Rectal smooth muscle tissue (tissue), 1 donor: ENCODE data around the gene F10.
A peak's percentile ranks its signal among the peaks of the same experiment; 100 is the strongest.
"Not testable (repeated sequence)": the region's sequence is repeated elsewhere in the genome, so short reads cannot be mapped to it uniquely, and the experiment has no call there.

ENCODE experiments used
- H3K27ac ChIP-seq: one replicate; pipeline ENCODE4 v1.7.0; 2013; ENCODE audit warnings: low read depth, low read length, inconsistent platforms
- H3K27me3 ChIP-seq: one replicate; pipeline ENCODE4 v1.7.0; 2013; ENCODE audit warnings: low read length; ENCODE audit not compliant: control insufficient read depth, insufficient read depth
- H3K36me3 ChIP-seq: one replicate; pipeline ENCODE4 v1.7.0; 2013; ENCODE audit warnings: low read length; ENCODE audit not compliant: control insufficient read depth, insufficient read depth
- H3K4me1 ChIP-seq: one replicate; pipeline ENCODE4 v1.7.0; 2013; ENCODE audit warnings: low read length; ENCODE audit not compliant: control insufficient read depth, insufficient read depth
- H3K4me3 ChIP-seq: one replicate; pipeline ENCODE4 v1.7.0; 2013; ENCODE audit warnings: low read length
- H3K9ac ChIP-seq: one replicate; pipeline ENCODE4 v1.7.0; 2013; ENCODE audit warnings: low read length

F10 gene

DNA sequence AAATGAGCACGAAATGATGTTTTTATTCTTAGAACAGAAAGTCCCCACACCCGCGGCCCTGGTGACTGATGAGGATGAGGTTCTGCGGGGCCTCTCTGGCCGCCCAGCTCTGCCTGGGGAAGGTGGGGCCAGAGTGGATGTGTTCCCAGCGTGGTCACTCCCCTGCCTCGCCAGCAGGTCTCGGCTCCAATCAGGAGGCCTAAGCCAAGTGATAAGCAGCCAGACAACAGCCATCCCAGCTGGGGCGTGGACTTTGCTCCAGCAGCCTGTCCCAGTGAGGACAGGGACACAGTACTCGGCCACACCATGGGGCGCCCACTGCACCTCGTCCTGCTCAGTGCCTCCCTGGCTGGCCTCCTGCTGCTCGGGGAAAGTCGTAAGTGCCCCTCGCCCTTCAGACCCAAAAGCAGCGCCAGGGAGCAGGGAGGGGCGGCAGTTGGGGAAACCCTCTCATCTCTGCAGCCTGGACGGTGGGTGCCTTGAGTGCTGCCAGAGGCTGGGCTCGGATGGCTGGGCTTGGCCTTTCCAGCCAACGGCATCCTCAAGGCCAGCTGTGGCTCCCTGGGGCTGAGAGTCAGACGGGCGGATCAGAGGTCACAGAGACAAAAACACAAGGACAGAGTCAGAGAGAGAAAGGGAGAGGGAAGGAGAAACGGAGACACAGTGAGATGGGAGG lies at the start of gene F10:
Gene F10 (plus strand): TSS at position 250 of the 676 bp plus-strand sequence. CDS start 57 bp downstream, at position 307.
- Histone ChIP-seq H3K27ac (no peak within 1 kb of the TSS), H3K9ac (no peak within 1 kb of the TSS), H3K4me3 (peak within 1 kb of the TSS; percentile 42)

DNA sequence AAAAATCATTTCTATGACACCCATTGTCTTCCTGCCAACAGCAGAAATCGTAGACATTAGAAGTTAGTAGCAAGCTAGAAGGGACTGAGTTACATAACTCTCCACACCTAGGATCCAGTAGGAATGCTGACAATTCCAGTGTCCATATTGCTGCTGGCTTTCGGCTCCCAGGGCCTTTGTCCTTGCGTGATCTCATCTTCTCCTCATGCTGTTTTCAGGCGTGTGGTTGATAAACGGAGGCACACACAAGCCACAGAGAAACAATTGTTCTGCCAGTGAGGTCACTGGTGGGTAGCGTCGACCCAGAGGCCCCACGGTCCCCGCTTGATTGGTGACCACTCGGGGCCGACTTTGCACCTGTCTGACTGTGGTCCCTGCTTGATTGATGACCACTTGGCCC lies 48.7 kb upstream of the F10 start:
- H3K27ac ChIP-seq = no peak overlapping the region
- no peaks in the 10 kb centered on the region for H3K36me3 ChIP-seq

More for the DNA sequence above, at the start of gene F10:
- no peaks in the 10 kb centered on the region for H3K4me1 ChIP-seq
- H3K36me3 ChIP-seq = no peaks in the 10 kb centered on the region
- no peaks in the 10 kb centered on the region for H3K27me3 ChIP-seq

GRCh38 chr13:113074401-113074800 lies 48.2 kb upstream of the F10 start:
- Histone ChIP-seq H3K27me3 (no peaks in the 10 kb centered on the region), H3K4me3 (no peak overlapping the region), H3K9ac (no peak overlapping the region), H3K4me1 (no peaks in the 10 kb centered on the region), H3K27ac (no peak overlapping the region), H3K36me3 (peaks cover 2% of the 10 kb centered on the region)

More for the DNA sequence above, 48.7 kb upstream of the F10 start:
- Histone ChIP-seq H3K4me1 (no peaks in the 10 kb centered on the region), H3K9ac (no peak overlapping the region), H3K4me3 (no peak overlapping the region), H3K27me3 (no peaks in the 10 kb centered on the region)

GRCh38 chr13:113074876-113075275 lies 47.7 kb upstream of the F10 start:
- Histone ChIP-seq H3K27ac (no peak overlapping the region), H3K27me3 (no peaks in the 10 kb centered on the region), H3K4me3 (no peak overlapping the region), H3K9ac (no peak overlapping the region), H3K36me3 (peaks cover 2% of the 10 kb centered on the region), H3K4me1 (no peaks in the 10 kb centered on the region)

GRCh38 chr13:113075711-113076110 lies 46.9 kb upstream of the F10 start:
- no peaks in the 10 kb centered on the region for H3K4me1 ChIP-seq
- H3K4me3 ChIP-seq = no peak overlapping the region
- peaks cover 2% of the 10 kb centered on the region for H3K36me3 ChIP-seq
- no peak overlapping the region for H3K9ac ChIP-seq
- no peak overlapping the region for H3K27ac ChIP-seq
- no peaks in the 10 kb centered on the region for H3K27me3 ChIP-seq

GRCh38 chr13:113076681-113077401 lies 45.8 kb upstream of the F10 start:
- Histone ChIP-seq H3K36me3 (peaks cover 2% of the 10 kb centered on the region), H3K4me1 (no peaks in the 10 kb centered on the region)

DNA sequence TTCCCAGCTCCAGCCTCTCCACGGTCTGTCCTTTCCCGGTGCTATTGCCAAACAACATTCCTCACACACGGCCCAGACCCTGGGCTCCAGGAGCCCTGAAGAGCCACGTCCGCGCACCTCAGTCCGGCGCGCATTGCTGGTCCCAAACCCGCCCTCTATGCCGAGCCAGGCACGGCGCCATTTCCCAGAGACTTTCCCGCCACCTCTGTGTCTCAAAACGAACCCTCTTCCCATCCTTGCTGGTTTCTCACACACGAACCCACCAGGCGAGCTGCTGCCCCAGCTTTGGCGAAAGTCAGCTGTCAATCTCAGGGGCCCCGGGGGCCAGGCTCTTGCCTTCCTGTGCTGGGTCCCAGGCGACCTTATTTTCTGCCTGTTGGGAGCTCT lies 45.0 kb upstream of the F10 start:
- Histone ChIP-seq H3K27ac (no peak overlapping the region), H3K4me1 (no peaks in the 10 kb centered on the region), H3K9ac (no peak overlapping the region), H3K27me3 (no peaks in the 10 kb centered on the region), H3K36me3 (peaks cover 2% of the 10 kb centered on the region), H3K4me3 (no peak overlapping the region)

More at GRCh38 chr13:113076681-113077401, 45.8 kb upstream of the F10 start:
- Histone ChIP-seq H3K4me3 (no peak overlapping the region), H3K27ac (no peak overlapping the region), H3K27me3 (no peaks in the 10 kb centered on the region), H3K9ac (no peak overlapping the region)

DNA sequence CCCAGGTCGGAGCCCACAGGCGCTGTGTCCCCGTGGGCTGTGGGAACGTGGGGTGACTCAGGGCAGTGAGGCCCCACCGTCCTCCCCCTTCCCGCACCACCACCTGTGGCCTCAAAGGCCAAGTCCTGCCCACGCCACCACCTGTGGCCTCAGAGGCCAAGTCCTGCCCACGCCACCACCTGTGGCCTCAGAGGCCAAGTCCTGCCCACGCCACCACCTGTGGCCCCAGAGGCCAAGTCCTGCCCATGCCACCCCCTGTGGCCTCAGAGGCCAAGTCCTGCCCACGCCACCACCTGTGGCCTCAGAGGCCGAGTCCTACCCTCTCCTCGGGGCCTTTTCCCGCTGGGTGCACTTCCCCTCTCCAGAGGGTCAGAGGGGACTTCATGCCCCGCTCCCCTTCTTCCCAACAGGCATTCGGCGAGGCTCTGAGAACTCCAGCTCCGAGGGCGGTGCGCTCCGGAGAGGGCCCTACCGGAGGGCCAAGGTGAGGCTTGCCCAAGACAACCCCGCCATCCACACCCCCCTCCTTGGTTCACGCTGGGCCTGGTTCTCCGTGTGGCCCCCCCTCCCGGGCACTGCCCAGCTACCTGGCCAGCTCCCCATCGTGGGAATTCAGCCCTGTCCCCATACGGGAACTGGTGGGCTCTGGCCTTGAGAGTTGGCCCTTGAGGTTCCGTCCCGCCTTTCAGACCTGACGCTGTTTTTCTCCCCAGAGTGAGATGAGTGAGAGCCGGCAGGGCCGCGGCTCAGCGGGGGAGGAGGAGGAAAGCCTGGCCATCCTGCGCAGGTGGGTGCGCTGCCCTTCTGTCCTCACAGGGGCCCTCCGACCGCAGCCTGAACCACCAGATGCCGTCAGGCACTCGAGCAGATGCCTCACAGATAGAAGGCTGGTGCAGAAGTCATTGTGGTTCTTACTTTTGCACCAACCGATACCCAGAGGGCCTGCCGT lies 44.4 kb upstream of the F10 start:
- Histone ChIP-seq H3K27ac (no peak overlapping the region), H3K36me3 (peaks cover 2% of the 10 kb centered on the region), H3K9ac (no peak overlapping the region), H3K4me3 (no peak overlapping the region), H3K27me3 (no peaks in the 10 kb centered on the region), H3K4me1 (no peaks in the 10 kb centered on the region)

DNA sequence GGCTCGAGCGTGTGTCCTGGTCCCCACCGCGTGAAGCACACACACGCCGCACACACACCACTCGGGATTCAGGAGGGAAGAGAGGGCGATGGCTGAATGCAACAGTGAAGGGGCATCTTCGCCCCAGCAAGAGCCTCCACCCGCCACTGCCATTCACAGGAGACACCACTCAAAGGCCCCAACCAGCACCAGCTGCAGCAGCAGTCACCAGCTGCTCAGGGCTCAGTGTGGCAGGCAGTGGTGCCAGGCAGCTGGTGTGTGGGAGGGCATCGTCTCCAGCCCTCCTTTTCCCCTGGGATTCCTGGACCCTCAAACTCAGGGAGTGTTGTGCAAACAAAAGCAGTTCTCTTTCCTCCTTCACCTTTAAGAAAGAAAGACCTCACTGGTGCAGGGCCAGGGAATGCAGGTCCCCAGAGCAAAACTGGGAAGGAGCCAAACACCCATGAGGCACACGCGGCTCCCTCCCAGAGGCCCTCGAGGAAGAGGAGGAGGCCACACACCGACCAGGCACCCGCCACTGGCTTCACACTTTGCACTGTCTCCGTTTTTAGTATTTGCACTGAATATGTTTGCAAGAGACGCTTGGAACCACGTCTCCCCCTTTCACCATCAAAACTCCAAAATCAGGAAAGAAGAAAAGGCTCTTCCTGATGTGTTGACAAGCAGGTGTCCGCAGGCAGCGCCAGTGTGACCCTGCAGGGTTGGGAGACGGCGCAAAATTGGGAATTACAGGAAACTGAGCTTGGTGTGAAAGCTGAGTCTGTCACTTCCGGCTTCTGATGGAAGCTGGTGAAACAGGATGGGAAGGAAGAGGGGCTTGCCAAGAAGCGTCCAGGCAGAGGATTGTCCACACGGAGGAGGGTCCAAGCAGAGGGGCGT lies 43.5 kb upstream of the F10 start:
- Histone ChIP-seq H3K27ac (no peak overlapping the region), H3K27me3 (no peaks in the 10 kb centered on the region), H3K4me3 (no peak overlapping the region), H3K4me1 (no peaks in the 10 kb centered on the region), H3K36me3 (peaks cover 2% of the 10 kb centered on the region), H3K9ac (no peak overlapping the region)

- not testable (repeated sequence) for H3K4me1 ChIP-seq, H3K9ac ChIP-seq, H3K27ac ChIP-seq, H3K27me3 ChIP-seq, H3K4me3 ChIP-seq, H3K36me3 ChIP-seq
These were observed 42.9 kb upstream of the F10 start for GRCh38 chr13:113079781-113080080.

DNA sequence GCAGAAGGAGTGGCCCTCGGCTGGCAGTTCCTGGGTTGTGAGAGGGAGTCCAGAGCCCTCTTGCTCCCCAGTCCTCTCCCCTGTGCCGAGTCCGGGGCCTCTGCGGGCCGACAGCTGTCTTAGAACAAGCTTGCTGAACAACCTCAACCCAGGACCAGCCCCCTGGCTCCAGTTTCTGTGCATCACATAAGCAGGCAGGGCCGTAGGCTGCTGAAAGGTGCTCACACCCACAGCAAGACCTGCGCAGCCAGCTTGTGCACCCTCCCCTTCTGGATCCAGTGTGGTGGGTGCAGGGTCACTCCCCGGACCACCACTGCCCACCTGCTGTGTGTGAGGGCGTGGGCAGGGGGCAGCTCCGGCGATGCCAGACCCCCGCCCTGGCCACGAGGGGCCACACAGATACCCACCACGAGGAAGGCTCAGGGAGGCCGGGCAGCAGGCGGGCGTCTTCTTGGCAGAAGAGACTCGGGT lies 42.2 kb upstream of the F10 start:
- H3K36me3 ChIP-seq = peaks cover 2% of the 10 kb centered on the region
- no peaks in the 10 kb centered on the region for H3K27me3 ChIP-seq
- H3K27ac ChIP-seq = no peak overlapping the region
- H3K4me1 ChIP-seq = no peaks in the 10 kb centered on the region
- H3K4me3 ChIP-seq = no peak overlapping the region
- no peak overlapping the region for H3K9ac ChIP-seq
